Endodermal cell (in vitro differentiated cells): Measurements from ENCODE around the gene MAP4K3. TPM values are rescaled to one million over a fixed set of nuclear protein-coding genes. Genes with fewer than 3 reads are reported as not detected.
A peak's percentile ranks its signal among the peaks of the same experiment; 100 is the strongest.

Source experiments
- DNase-seq: peaks from one replicate; pipeline ENCODE4 v3.0.0-alpha.2; 2017
- H3K27ac ChIP-seq: 2 replicates; pipeline ENCODE4 v1.5.1; 2013; ENCODE audit warnings: mild to moderate bottlenecking, low read depth, low read length, moderate library complexity
- H3K27me3 ChIP-seq: 2 replicates; pipeline ENCODE4 v1.6.1; 2013; ENCODE audit warnings: mild to moderate bottlenecking, low read length, moderate library complexity; ENCODE audit not compliant: insufficient read depth, control insufficient read depth, poor library complexity, severe bottlenecking
- H3K36me3 ChIP-seq: 2 replicates; pipeline ENCODE4 v1.7.0; 2013; ENCODE audit warnings: mild to moderate bottlenecking, low read length, moderate library complexity; ENCODE audit not compliant: control insufficient read depth, insufficient read depth
- H3K4me1 ChIP-seq: one replicate; pipeline ENCODE4 v1.7.0; 2013; ENCODE audit warnings: low read length; ENCODE audit not compliant: control insufficient read depth, insufficient read depth
- H3K4me3 ChIP-seq: 2 replicates; pipeline ENCODE4 v1.5.1; 2013; ENCODE audit warnings: mild to moderate bottlenecking, low read length, moderate library complexity
- H3K9ac ChIP-seq: 2 replicates; pipeline ENCODE4 v1.6.1; 2013; ENCODE audit warnings: mild to moderate bottlenecking, low read length, moderate library complexity; ENCODE audit not compliant: poor library complexity, severe bottlenecking; ENCODE audit errors: extremely low read depth
- H3K9me3 ChIP-seq: 2 replicates; pipeline ENCODE4 v1.6.1; 2013; ENCODE audit warnings: mild to moderate bottlenecking, low read length, moderate library complexity; ENCODE audit not compliant: control insufficient read depth
- H3K27ac Mint-ChIP-seq: 2 replicates; pipeline ENCODE4 v1.8.0; 2020; ENCODE audit warnings: mixed read lengths
- H3K27me3 Mint-ChIP-seq: 2 replicates; pipeline ENCODE4 v1.8.0; 2021; ENCODE audit warnings: mild to moderate bottlenecking, mixed read lengths; ENCODE audit not compliant: insufficient read depth
- H3K36me3 Mint-ChIP-seq: 2 replicates; pipeline ENCODE4 v1.8.0; 2020; ENCODE audit warnings: low read depth, mixed read lengths
- H3K4me1 Mint-ChIP-seq: 2 replicates; pipeline ENCODE4 v1.8.0; 2020; ENCODE audit warnings: mixed read lengths
- H3K4me3 Mint-ChIP-seq: 2 replicates; pipeline ENCODE4 v1.8.0; 2020; ENCODE audit warnings: mild to moderate bottlenecking, moderate library complexity, mixed read lengths
- H3K9me3 Mint-ChIP-seq: 2 replicates; pipeline ENCODE4 v1.8.0; 2020; ENCODE audit warnings: mild to moderate bottlenecking, mixed read lengths
- WGBS, 2 experiments: methylation state at CpG; one replicate each; pipeline versions ENCODE4 v1.1.5 to v1.1.7; 2013; ENCODE audit warnings: missing lambda C conversion rate in 2 of 2, mixed read lengths in 1 of 2; ENCODE audit not compliant: insufficient coverage in 1 of 2, insufficient read length in 1 of 2; 5-methylcytosine and 5-hydroxymethylcytosine counted together
- total RNA-seq, 2 donors: library from RNA; stranded (reverse); fragmentation: NEBNext Ultra II Directional in 1 of 2; extraction: Animal tissue kit (Norgen Biotek cat#: 25700) in 1 of 2; gene quantifications; 2 replicates in 1 of 2; 3 replicates in 1 of 2; pipeline ENCODE4 v1.2.1, GENCODE V29; 2021
- TF ChIP-seq, protein P1 (sequence below): fragments of 200-600 bp; sonication (generic); conservative IDR thresholded peaks from 2 replicates; pipeline ENCODE4 v1.5.0; 2021; ENCODE audit warnings: antibody characterized with exemption, mild to moderate bottlenecking

MAP4K3 gene
- total RNA-seq, 2 donors from 2014 or later, result 39.1 to 45.5 TPM

GRCh38 chr2:39421354-39421753, 15.7 kb downstream of the MAP4K3 start:
- Mint-ChIP-seq H3K4me3 (no peak overlapping the region), H3K9me3 (no peaks in the 10 kb centered on the region), H3K27me3 (no peaks in the 10 kb centered on the region), H3K27ac (no peak overlapping the region), H3K4me1 (peaks cover 21% of the 10 kb centered on the region), H3K36me3 (no peaks in the 10 kb centered on the region)
- no peak overlapping the region for H3K4me3 ChIP-seq
- H3K36me3 ChIP-seq, result no peaks in the 10 kb centered on the region
- DNase-seq, result no peak
- 94% methylated on average over 1 of the region's 2 CpGs; no CpG with 5 or more reads in 1 of the 2 experiments for WGBS, 2 experiments
- TF ChIP-seq, protein P1, sequence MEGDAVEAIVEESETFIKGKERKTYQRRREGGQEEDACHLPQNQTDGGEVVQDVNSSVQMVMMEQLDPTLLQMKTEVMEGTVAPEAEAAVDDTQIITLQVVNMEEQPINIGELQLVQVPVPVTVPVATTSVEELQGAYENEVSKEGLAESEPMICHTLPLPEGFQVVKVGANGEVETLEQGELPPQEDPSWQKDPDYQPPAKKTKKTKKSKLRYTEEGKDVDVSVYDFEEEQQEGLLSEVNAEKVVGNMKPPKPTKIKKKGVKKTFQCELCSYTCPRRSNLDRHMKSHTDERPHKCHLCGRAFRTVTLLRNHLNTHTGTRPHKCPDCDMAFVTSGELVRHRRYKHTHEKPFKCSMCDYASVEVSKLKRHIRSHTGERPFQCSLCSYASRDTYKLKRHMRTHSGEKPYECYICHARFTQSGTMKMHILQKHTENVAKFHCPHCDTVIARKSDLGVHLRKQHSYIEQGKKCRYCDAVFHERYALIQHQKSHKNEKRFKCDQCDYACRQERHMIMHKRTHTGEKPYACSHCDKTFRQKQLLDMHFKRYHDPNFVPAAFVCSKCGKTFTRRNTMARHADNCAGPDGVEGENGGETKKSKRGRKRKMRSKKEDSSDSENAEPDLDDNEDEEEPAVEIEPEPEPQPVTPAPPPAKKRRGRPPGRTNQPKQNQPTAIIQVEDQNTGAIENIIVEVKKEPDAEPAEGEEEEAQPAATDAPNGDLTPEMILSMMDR, result no peak
- no peaks in the 10 kb centered on the region for H3K27me3 ChIP-seq
- no peaks in the 10 kb centered on the region for H3K9me3 ChIP-seq
- no peak overlapping the region for H3K9ac ChIP-seq
- H3K4me1 ChIP-seq, result no peaks in the 10 kb centered on the region
- no peak overlapping the region for H3K27ac ChIP-seq

DNA sequence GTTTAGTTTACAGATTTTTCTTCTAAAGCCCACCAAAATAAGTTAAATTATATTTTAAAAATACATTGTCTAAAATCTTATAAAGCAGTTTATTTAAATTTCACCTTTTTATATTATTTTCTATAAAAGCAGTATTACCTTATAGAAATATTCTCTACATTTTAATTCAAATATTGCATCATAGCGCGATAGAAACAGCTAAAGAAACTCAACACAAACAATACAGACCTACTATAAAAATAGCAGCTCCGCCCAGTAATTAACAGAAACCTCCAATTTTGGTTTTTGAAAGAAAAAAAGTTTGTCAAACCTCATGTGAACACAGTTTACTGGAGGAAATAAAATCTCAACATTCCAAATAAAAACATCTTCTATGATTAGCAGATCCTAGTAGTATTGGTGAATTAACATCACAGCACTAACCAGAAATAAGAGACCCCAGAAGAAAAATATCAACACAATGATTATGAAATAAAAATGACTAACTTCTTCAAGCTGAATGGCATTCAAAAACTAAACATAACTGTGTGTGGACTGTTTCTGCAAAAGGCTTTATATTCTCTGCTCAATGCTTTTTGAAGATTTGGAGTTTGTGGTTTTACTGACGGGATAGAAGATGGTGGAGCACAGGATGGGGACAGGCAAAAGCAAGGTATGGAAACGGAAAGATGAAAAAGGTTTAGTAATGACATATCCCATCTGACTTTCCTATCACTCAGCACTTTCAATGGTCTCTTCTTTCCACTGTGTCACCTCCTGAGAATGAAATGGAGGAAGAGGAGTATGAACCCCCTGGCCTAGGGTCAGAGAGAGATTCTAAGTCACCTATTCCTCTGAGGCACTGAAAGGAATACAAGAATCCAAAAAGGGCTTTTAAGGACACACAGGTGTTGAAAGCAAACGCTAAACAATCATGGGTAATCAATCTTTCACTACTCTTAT, 17.5 kb downstream of the MAP4K3 start:
- no peaks in the 10 kb centered on the region for H3K9me3 Mint-ChIP-seq
- TF ChIP-seq, protein P1, result no peak
- DNase-seq, result no peak
- no peak overlapping the region for H3K4me3 Mint-ChIP-seq
- H3K9me3 ChIP-seq, result no peaks in the 10 kb centered on the region
- H3K9ac ChIP-seq, result no peak overlapping the region
- H3K36me3 ChIP-seq, result no peaks in the 10 kb centered on the region
- 95% methylated on average over 5 of the region's 6 CpGs; no CpG with 5 or more reads in 1 of the 2 experiments for WGBS, 2 experiments
- no peak overlapping the region for H3K4me3 ChIP-seq
- H3K4me1 Mint-ChIP-seq, result peaks cover 17% of the 10 kb centered on the region
- no peaks in the 10 kb centered on the region for H3K27me3 ChIP-seq
- H3K4me1 ChIP-seq, result no peaks in the 10 kb centered on the region
- no peaks in the 10 kb centered on the region for H3K27me3 Mint-ChIP-seq
- no peaks in the 10 kb centered on the region for H3K36me3 Mint-ChIP-seq
- H3K27ac ChIP-seq, result no peak overlapping the region
- no peak overlapping the region for H3K27ac Mint-ChIP-seq

DNA sequence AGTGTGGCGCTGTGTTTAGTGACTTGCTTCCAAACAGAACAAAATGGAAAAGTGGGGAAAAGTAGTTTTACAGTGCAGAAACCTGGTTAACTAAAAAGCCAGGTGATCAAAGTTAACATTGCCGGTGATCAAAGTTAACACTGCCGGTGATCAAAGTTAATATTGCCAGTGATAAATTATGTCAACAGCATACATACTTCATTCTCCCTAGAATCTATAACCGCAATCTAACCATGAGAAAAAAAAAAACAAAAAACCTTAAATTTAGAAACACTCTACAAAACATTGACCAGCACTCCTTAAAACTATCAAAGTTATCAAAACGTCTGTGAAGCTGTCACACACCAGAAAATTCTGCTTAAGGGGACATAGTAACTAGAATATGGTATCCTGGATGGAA, 18.6 kb downstream of the MAP4K3 start:
- Mint-ChIP-seq H3K27me3 (no peaks in the 10 kb centered on the region), H3K4me1 (peaks cover 17% of the 10 kb centered on the region), H3K4me3 (no peak overlapping the region), H3K27ac (peak overlapping the region; percentile 6), H3K36me3 (no peaks in the 10 kb centered on the region), H3K9me3 (no peaks in the 10 kb centered on the region)
- TF ChIP-seq, protein P1, result no peak
- H3K36me3 ChIP-seq, result no peaks in the 10 kb centered on the region
- H3K4me1 ChIP-seq, result no peaks in the 10 kb centered on the region
- no peak overlapping the region for H3K4me3 ChIP-seq
- no peaks in the 10 kb centered on the region for H3K27me3 ChIP-seq
- no peaks in the 10 kb centered on the region for H3K9me3 ChIP-seq
- 93 to 95% methylated on average over 3 to 5 of the region's 5 CpGs for WGBS, 2 experiments
- no peak for DNase-seq
- H3K9ac ChIP-seq, result no peak overlapping the region
- H3K27ac ChIP-seq, result no peak overlapping the region
